DMS 273 treated with DMSO at 0.1 percent for 48 hours (cell line): ENCODE data around the gene PACSIN1.

Source experiments
- DNase-seq: peaks from one replicate; lab custom pipeline; 2025; lab: John Stamatoyannopoulos, UW

PACSIN1 gene

DNA sequence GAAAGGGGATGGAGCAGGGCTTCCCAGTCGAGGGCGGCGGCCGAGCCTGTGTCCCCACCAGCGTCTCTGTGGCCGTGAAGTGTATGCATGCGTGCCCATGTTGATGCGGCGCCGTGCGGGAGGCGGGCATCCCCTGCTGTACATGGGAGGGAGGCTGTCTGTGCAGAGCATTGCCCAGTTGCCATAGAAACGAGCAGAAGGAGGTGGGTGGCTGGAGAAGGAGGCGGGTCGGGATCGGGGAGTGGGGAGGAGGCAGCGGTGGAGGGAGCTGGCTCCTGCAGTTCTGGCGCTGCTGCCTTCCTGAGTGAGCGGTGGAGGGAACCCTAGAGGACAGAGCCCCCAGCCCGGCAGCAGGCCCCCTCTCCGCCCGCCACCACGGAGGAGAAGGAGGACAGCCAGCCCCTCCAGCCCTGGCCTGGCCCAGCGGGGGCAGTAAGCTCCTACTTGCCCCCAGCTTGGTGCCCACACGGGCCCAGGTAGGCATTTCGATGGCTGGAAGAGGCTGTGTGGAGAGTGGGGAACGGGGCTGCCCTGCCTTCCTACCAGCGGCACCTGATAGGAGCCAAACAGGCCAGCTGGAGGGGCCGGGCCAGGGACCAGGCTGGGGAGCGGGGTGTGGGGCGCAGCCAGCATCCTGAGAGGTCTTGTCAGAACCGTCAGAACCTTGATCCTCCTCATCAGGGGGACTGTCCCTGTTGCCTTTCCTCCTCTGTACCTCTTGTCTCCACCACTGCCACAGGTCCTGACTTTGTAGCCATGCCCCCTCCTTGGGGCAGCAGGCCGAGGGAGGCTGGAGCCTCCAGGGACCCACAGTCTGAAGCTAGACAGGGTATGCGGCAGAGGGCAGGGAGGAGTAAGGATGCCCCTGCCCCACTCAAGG lies 49.0 kb downstream of the PACSIN1 start:
- DNase-seq, result no peak

DNA sequence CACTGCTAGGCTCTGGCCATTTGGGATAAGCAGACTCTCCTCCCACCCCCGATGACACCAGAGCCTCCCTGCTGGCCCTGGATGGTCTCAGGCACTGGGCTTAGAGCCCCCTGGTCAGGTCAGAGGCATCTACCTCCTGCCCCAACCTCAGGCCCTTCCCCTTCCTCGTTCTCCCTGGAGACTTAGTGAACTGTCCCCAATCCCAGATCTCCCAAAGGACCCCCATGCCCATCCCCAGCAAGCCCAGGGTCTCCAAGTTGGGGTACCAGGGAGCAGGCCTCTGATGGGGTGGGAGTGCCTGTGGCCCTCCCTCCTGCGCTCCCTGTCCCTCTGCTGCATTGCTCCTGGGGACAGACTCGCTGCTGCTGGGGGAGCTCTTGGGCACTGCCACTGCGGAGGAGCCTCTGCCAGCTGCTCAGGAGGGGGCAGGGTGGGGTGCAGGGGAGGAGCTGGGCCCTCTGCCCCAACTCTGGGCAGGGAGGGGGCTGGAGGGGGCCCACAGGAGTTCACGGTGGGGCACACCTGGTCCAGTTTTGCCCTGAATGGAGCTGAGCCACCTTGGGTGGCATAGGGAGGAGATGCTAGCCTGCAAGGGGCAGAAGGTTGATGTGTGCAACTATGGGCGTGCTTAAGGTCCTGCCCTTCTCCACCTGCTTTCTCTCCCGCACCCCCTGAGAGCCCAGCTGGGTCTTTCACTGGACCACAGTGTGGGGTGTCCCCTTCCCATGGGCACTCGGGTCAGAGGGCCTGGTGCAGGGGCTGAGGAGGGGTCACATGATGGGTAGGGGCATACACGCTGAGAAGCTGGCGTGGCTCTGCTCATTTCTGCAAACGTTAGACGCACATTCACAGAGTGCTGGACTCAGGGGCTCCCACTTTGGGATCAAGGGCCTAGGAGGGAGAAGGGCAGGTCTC lies 49.9 kb downstream of the PACSIN1 start:
- DNase-seq, result no peak

DNA sequence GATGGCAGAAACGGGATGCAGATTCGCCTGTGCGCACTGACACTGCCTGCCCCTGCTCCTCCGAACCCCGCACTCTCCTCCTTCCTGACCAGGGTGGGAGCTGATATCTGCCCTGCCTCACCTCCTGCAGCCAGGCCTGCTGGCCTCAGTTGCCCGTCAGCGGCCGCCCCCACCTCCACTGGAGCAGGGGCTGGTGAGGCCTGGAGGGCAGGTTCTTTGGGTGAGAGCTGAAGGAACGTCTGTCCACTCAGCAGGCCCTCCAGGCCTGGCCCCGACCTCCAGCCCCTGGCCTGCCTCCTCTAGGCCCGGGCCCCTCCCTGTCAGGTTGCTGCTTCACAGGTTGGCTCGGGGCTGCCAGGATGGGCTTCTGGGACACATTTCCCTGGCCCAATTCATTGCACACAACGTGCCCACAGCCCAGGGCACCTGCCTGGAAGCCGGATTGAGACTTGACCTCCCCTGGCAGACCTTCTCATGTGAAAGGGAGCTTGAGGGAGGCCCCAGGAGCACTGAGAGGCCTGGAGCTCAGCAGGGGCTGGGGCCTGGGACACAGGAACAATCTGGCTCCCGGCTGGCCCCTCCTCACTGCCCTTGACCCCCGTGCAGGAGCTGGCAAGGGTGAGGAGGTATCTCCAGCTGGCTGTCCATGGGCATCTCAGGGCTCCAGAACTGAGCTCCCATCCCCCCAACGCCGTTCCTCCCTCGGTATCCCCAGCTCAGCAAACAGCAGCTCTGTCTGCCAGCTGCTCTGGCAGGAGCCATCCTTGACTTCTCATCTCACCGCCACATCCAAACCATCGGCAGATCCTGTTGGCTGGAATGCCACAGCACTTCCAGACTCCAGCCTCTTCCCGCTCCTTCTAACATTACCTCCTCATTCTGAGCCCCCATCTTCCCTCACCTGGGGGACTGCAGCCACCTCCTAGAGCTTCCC lies 50.8 kb downstream of the PACSIN1 start:
- no peak for DNase-seq

DNA sequence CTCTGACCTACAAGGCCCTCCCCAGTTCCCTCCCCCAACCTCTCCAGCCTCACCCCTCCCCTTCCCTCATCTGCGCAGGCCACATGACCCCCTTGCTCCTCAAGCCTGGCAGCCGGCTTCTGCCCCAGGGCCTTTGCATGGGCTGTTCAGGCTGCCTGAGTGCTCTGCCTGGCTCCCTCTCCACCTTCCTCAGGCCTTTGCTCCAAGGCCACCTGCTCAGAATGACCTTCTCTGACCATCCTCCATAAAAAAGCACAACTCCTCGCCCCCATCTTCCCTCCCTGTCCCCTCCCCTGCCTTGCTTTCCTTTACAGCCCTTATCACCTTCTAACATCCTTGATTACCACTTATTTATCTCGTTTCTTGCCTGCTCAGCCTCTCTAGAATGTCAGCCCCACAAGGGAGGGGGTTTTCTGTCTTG lies 51.6 kb downstream of the PACSIN1 start:
- no peak for DNase-seq

DNA sequence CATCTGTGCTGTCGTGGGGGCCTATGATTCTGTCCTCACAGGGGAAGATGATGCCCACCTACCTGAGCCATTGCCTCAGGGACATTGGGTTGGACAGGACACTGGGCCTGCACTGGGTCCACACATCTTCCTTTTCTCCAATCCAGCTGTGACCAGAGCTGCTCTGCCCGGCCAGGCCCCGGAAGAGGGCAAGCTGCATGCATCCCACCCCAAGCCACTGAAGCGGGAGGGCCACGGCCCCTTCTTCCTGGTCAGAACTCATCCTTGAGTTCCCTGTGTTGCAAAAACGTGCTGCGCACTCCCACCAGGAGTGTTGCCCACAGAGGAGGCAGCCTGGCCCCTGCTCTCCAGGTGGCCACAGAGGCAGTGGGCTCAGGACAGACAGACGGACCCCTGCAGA lies 52.1 kb downstream of the PACSIN1 start:
- no peak for DNase-seq

DNA sequence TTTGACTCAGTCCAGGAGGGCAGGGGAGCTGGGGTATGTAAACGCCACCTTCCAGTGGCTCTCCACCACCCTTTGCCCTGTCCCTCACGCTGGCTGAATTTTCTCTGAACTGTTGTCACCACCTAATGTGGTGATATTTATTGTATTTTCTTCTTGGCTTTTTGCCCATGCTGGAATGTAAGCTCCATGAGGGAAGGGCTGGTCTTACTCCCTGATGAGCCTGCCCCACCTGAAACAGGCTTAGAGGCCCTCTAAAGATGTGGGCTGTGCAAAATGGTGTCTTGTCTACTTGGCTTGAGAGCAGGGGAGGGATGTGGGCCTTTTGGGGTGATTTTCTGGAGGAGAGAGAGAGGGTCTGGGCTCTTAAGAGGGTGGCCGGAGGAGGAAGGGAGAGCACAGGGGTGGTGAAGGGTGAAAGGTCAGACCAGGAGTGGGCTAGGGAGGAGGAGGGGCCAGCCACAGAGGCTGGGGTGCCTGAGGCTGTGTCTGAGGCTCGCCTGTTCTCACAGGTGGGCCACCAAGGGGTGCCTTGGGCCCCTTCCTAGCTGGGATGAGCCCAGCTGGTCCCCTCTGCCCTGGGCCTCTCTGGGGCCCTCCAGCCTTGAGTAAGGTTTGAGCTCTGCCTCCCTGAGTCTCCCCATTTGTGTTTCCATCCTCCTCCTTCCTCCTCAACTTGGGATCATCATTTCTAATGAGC lies 52.9 kb downstream of the PACSIN1 start:
- no peak for DNase-seq

GRCh38 chr6:34519971-34520644 lies 54.2 kb downstream of the PACSIN1 start:
- no peak for DNase-seq

DNA sequence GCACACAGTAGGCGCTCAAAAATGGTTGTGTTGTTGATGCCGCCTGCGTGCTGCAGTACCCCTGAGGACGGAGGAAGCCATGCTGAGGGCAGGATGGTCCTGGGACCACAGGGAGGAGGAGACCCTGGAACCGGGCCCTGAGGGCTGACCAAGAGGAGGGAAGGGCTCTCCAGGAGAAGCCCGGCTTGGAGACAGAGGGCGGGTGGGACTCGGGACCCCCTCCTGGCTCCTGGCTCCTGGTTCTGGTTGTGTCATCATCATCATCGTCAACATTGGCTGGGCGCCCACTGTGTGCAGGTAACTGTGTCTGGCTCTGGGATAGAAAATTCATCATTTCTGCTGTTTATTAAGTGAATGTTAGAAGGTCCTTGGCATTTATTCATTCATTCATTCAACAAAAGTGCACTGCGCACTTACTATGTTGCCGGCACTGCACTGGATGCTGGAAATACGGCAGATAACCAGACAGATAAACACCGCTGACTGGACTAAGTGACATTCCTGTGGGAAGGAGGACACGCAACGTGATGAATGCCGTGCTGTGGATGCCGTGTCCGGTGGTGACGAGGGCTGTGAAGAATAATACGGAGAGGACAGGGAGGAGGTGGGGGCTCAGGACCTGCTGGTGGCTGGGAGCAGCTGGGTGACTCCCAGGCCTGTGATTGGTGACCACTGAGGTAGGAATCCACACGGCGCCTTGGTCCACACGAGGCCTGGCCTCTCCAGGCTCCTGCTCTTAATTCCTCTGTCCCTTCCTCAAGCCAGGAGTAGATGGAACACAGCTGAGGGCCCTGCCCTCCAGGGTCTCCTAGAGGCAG lies 55.0 kb downstream of the PACSIN1 start:
- DNase-seq, result no peak

DNA sequence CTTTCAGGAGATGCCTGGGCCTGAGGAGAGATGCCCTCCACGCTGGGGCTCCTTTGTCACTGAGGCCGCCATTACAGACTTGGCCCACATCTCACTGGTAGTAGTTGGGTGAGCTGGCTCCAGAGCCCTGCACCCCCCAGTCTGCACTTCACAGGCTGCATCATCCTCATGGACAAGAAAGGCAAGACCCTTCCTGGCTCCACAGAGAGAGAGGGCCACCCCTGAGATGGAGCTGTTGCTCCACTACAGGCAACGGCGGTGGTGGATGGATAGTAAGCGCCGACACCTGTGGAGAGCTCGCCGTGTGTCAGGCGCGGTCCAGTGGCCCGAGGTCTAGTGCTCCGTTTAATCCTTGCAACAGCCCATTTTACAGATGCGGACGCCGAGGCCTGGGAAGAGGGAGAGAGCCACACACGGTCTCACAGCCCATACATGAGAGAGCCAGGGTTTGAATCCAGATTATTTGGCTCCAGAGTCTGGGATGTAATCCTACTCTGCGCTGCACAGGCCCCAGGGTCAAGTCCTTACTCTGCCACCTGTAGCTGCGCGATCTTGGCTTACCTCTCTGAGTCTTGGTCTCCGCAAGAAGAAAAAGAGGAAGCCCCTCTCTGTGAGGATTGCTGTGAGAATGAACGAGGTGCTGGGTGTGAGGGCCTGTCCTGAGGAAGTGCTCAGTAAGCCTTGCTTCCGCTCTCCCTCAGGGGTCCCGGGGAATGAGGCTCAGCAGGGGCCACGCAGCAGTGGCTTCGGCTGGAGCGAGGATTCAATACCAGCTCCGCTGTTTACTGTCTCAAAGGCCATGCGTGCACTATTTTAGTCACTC lies 55.8 kb downstream of the PACSIN1 start:
- DNase-seq, result no peak

- no peak for DNase-seq
Measured at GRCh38 chr6:34522761-34523160, 56.9 kb downstream of the PACSIN1 start.

DNA sequence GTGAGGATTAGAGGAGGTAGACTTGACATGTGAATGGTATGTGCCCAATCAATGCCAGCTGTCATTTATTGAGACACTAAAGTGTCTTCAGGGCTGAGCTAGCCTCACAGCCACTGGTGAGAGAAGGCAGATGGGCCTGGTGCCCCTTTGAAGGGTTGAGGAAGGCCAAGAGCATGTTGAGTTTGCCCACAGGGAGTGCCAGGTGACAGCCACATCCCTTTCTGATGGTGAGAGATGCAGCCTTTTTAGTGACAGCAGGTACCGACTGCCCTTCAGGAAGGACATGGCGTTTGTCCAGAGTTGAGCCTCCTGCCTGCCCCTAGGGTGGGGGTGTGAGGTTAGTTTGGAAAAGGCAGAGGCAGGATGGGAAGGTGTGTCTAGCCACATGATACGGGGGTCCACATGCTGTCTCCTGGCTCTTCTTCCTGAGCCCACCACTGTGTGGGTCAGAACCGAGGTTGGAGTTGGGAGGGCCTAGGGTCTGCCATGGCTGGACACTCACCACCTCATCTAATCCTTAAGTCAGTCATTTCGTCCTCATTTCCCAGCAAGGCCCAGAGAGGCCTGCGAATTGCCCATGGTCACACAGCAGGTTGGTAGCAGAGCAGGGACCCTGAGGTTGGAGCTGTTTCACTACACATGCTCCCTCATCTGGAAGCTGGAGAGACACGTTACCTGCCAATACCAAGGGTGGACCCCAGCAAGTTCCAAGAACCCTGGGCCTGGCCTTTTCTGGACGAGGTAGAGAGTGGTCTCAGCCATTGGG lies 57.7 kb downstream of the PACSIN1 start:
- DNase-seq, result no peak

- no peak for DNase-seq
Measured at GRCh38 chr6:34524499-34524898, 58.6 kb downstream of the PACSIN1 start.

- no peak for DNase-seq
Measured at GRCh38 chr6:34524971-34525370, 59.1 kb downstream of the PACSIN1 start.

DNA sequence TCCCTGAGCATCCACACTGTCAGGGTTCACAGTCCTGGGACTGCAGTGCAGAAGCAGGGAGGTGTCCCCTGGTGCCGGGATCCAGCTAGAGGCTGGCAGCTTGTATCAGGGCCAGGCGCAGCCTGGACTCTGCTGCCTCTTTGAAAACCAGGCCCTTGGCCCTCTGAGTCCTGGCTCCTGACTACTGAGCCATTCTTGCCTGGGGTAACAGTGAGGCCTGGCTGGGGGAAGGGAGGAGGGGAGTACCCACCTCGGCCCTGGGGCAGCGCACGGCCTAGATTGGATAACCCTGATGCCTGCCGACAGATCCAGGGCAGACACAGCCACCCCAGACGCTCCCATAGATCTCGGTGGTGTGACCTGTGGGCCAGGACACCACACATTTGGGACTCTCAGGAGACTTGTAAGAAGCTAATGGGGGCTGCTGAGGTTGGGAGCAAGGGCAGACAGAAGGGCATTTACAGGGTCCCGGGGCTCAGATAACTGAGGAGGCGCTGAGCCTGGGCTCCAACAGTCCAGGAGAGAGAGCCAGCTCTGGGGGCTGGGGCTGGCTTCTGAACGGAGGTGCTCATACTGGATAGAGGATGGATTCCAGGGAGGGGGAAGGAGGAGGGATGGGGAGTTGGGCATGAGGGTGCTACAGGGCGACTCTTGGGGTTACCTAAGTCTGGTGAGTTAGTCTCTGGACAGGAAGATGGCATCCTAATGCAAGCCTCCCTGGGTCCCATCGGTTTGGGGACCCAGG lies 59.7 kb downstream of the PACSIN1 start:
- no peak for DNase-seq

DNA sequence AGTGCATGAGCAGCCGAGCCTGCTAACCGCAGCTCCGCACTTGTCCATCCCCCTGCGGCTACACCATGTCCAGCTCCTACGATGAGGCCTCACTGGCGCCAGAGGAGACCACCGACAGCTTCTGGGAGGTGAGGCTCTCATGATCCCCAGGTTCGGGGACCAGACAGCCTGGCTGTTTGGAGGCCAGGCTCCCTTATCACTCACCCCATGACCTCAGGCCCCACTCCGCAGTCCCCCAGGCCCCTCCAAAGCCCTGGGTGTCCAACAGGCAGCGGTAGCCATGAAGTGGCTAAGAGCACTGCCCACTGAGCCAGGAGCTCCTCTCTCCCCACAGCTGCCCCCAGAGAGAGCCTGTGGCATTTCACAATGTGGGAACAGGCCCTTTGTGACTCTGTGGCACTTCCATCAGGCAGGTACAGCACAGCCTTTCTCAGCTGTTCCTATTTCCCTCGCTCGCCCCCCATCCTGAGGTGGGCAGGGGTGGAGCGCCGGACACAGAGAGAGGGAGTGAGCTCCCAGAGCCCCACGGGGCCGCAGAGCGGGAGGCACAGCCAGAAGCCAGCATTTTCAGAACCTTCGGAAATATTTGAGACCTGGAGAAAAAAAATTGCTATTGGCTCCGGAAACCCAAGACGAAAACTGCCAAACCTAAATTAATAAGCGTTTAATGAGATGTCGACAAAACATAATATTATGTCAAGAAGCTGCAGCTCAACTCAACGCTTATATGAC lies 60.5 kb downstream of the PACSIN1 start:
- DNase-seq, result no peak

- peak; percentile 71 for DNase-seq
Measured at GRCh38 chr6:34526992-34527728, 61.3 kb downstream of the PACSIN1 start.
